Cardiac septum (tissue), 1 donor: ENCODE data around the gene KRT6A. TPM values are rescaled to one million over a fixed set of nuclear protein-coding genes. Genes with fewer than 3 reads are reported as not detected.

ENCODE experiments used
- DNase-seq: peaks from one replicate; pipeline ENCODE4 v3.0.0-alpha.2; 2020; ENCODE audit warnings: low spot score
- intact Hi-C: fragments of 100-400 bp; cut with DNase I; formaldehyde crosslinking; loops from one replicate; pipeline ENCODE4 v1.14.0; 2022
- total RNA-seq: library from RNA; stranded (reverse); fragmentation: NEBNext Ultra II Directional; extraction: Animal tissue kit (Norgen Biotek cat#: 25700); gene quantifications from one replicate; pipeline ENCODE4 v1.2.1, GENCODE V29; 2021
- donor health status: DM: no; HTN: no; CAD: no.

KRT6A gene
- total RNA-seq, 1 donor from 2014 or later: not detected

GRCh38 chr12:52525661-52526499, 32.8 kb upstream of the KRT6A start:
- DNase-seq: peak; percentile 70
- intact Hi-C loops: no loop called here

GRCh38 chr12:52524898-52525591, 32.0 kb upstream of the KRT6A start:
- peak; percentile 55 for DNase-seq
- intact Hi-C loops: no loop called here

GRCh38 chr12:52524241-52524897, 31.3 kb upstream of the KRT6A start:
- peak; percentile 66 for DNase-seq
- intact Hi-C loops: no loop called here

GRCh38 chr12:52523824-52524223, 30.8 kb upstream of the KRT6A start:
- peak; percentile 31 for DNase-seq
- intact Hi-C loops: no loop called here

- peak; percentile 69 for DNase-seq
- intact Hi-C loops: no loop called here
Observed at GRCh38 chr12:52522346-52523011, 29.4 kb upstream of the KRT6A start.

GRCh38 chr12:52521568-52522266, 28.7 kb upstream of the KRT6A start:
- intact Hi-C loops: no loop called here
- DNase-seq: peak; percentile 43

GRCh38 chr12:52521175-52521567, 28.1 kb upstream of the KRT6A start:
- peak; percentile 22 for DNase-seq
- intact Hi-C loops: no loop called here

GRCh38 chr12:52519826-52520662, 27.0 kb upstream of the KRT6A start, which contains the start of gene KRT5:
TSS of gene KRT5 (minus strand) at chr12:52520394. CDS start at chr12:52520296, 98 bp downstream.
- DNase-seq: peak; percentile 65
- intact Hi-C loops: no loop called here

GRCh38 chr12:52519387-52519703, 26.3 kb upstream of the KRT6A start:
- intact Hi-C loops: no loop called here
- no peak for DNase-seq

- DNase-seq: peak; percentile 59
- intact Hi-C loops: no loop called here
Observed at GRCh38 chr12:52518574-52519386, 25.7 kb upstream of the KRT6A start.

- intact Hi-C loops: no loop called here
- DNase-seq: no peak
Observed at GRCh38 chr12:52517888-52518287, 24.8 kb upstream of the KRT6A start.

- DNase-seq: peak; percentile 31
- intact Hi-C loops: no loop called here
Observed at GRCh38 chr12:52517005-52517835, 24.2 kb upstream of the KRT6A start.

- peak; percentile 62 for DNase-seq
- intact Hi-C loops: no loop called here
Observed at GRCh38 chr12:52515927-52516831, 23.1 kb upstream of the KRT6A start.

GRCh38 chr12:52515319-52515646, 22.2 kb upstream of the KRT6A start:
- intact Hi-C loops: no loop called here
- peak; percentile 27 for DNase-seq

GRCh38 chr12:52514471-52515318, 21.6 kb upstream of the KRT6A start:
- peak; percentile 47 for DNase-seq
- intact Hi-C loops: no loop called here
